HepG2 (cell line): ENCODE results near the gene NKX1-2. TPM values are rescaled to one million over a fixed set of nuclear protein-coding genes. Genes with fewer than 3 reads are reported as not detected.

Experiments used
- AGO1 ChIP-seq: fragments of 200-400 bp; formaldehyde crosslinking; IDR thresholded peaks from 2 replicates; pipeline ENCODE4 v1.6.1; 2017; ENCODE audit warnings: mild to moderate bottlenecking, low read depth, low read length, moderate library complexity; ENCODE audit not compliant: poor library complexity, severe bottlenecking
- DDIT3 ChIP-seq: sonication (generic); formaldehyde crosslinking; IDR thresholded peaks from 2 replicates; pipeline ENCODE4 v1.4.0; 2020; ENCODE audit warnings: mild to moderate bottlenecking, missing genetic modification reagents
- IKZF1 ChIP-seq: fragments of 450-650 bp; IDR thresholded peaks from 2 replicates; pipeline ENCODE4 v1.7.1; 2016
- ISX ChIP-seq: sonication (generic); formaldehyde crosslinking; conservative IDR thresholded peaks from 2 replicates; pipeline ENCODE4 v1.5.0; 2020; ENCODE audit warnings: missing genetic modification reagents
- KDM3A ChIP-seq: IDR thresholded peaks from 2 replicates; pipeline ENCODE4 v1.6.1; 2018; ENCODE audit warnings: low read depth, missing compliant biosample characterization
- NR2F2 ChIP-seq: IDR thresholded peaks from 2 replicates; pipeline ENCODE4 v1.6.1; 2012; ENCODE audit warnings: low read depth, inconsistent platforms, borderline replicate concordance
- PAF1 ChIP-seq: IDR thresholded peaks from 2 replicates; pipeline ENCODE4 v1.6.1; 2016; ENCODE audit warnings: missing genetic modification reagents, missing compliant biosample characterization
- POGZ ChIP-seq: sonication (generic); formaldehyde crosslinking; IDR thresholded peaks from 2 replicates; pipeline ENCODE4 v1.4.0; 2020; ENCODE audit warnings: mild to moderate bottlenecking, missing genetic modification reagents
- PTBP1 ChIP-seq: fragments of 200-400 bp; formaldehyde crosslinking; IDR thresholded peaks from 2 replicates; pipeline ENCODE4 v1.6.1; 2018; ENCODE audit warnings: low read length, low read depth; ENCODE audit not compliant: poor library complexity, severe bottlenecking
- SAFB2 ChIP-seq: sonication (generic); formaldehyde crosslinking; IDR thresholded peaks from 2 replicates; pipeline ENCODE4 v1.5.1; 2020; ENCODE audit warnings: missing genetic modification reagents, low read depth, mild to moderate bottlenecking, borderline replicate concordance
- SALL1 ChIP-seq: sonication (generic); formaldehyde crosslinking; IDR thresholded peaks from 2 replicates; pipeline ENCODE4 v1.8.0; 2022; ENCODE audit warnings: mild to moderate bottlenecking, missing genetic modification reagents
- SIX4 ChIP-seq: sonication (generic); formaldehyde crosslinking; IDR thresholded peaks from 2 replicates; pipeline ENCODE4 v1.4.0; 2020; ENCODE audit warnings: missing genetic modification reagents
- SPEN ChIP-seq: sonication (generic); formaldehyde crosslinking; IDR thresholded peaks from 2 replicates; pipeline ENCODE4 v1.5.1; 2020; ENCODE audit warnings: low read depth, mild to moderate bottlenecking, missing genetic modification reagents
- SRSF9 ChIP-seq: fragments of 200-400 bp; formaldehyde crosslinking; IDR thresholded peaks from 2 replicates; pipeline ENCODE4 v1.6.1; 2018; ENCODE audit warnings: borderline replicate concordance, mild to moderate bottlenecking, low read depth, low read length; ENCODE audit not compliant: insufficient read depth, poor library complexity, severe bottlenecking
- TBX2 ChIP-seq: sonication (generic); formaldehyde crosslinking; IDR thresholded peaks from 2 replicates; pipeline ENCODE4 v1.5.0; 2020; ENCODE audit warnings: missing genetic modification reagents, mild to moderate bottlenecking, borderline replicate concordance
- ZBTB44 ChIP-seq: sonication (generic); formaldehyde crosslinking; IDR thresholded peaks from 2 replicates; pipeline ENCODE4 v1.4.0; 2020; ENCODE audit warnings: missing genetic modification reagents
- ZBTB49 ChIP-seq: sonication (generic); formaldehyde crosslinking; IDR thresholded peaks from 2 replicates; pipeline ENCODE4 v1.4.0; 2020; ENCODE audit warnings: missing genetic modification reagents, borderline replicate concordance
- ZFP36L1 ChIP-seq: sonication (generic); formaldehyde crosslinking; IDR thresholded peaks from 2 replicates; pipeline ENCODE4 v1.8.0; 2022; ENCODE audit warnings: mild to moderate bottlenecking, missing genetic modification reagents, moderate library complexity
- ZFP82 ChIP-seq: sonication (generic); formaldehyde crosslinking; IDR thresholded peaks from 2 replicates; pipeline ENCODE4 v1.5.1; 2020; ENCODE audit warnings: mild to moderate bottlenecking, missing genetic modification reagents, borderline replicate concordance
- ZFYVE20 ChIP-seq: sonication (generic); formaldehyde crosslinking; IDR thresholded peaks from 2 replicates; pipeline ENCODE4 v1.8.0; 2023; ENCODE audit warnings: low read depth, mild to moderate bottlenecking, moderate library complexity, missing genetic modification reagents, borderline replicate concordance
- ZNF256 ChIP-seq: sonication (generic); formaldehyde crosslinking; conservative IDR thresholded peaks from 2 replicates; pipeline ENCODE4 v1.4.0; 2020; ENCODE audit warnings: missing genetic modification reagents
- ZNF317 ChIP-seq: sonication (generic); formaldehyde crosslinking; IDR thresholded peaks from 2 replicates; pipeline ENCODE4 v1.5.0; 2020; ENCODE audit warnings: mild to moderate bottlenecking, missing genetic modification reagents
- ZNF383 ChIP-seq: sonication (generic); formaldehyde crosslinking; IDR thresholded peaks from 2 replicates; pipeline ENCODE4 v1.4.0; 2020; ENCODE audit warnings: missing genetic modification reagents, mild to moderate bottlenecking, borderline replicate concordance
- ZNF616 ChIP-seq: sonication (generic); formaldehyde crosslinking; IDR thresholded peaks from 2 replicates; pipeline ENCODE4 v1.5.0; 2020; ENCODE audit warnings: low read depth, mild to moderate bottlenecking, missing genetic modification reagents
- ZNF746 ChIP-seq: sonication (generic); formaldehyde crosslinking; IDR thresholded peaks from 2 replicates; pipeline ENCODE4 v1.8.0; 2022; ENCODE audit warnings: mild to moderate bottlenecking, missing genetic modification reagents
- polyA plus RNA-seq, 8 experiments: library from polyadenylated mRNA; depleted of rRNA in 3 of 8; stranded (reverse) in 7 of 8; unstranded in 1 of 8; fragments of >200 nt; fragmentation: Illumina TruSeq in 4 of 8; extraction: Trizol in 4 of 8; gene quantifications; 2 replicates each; pipeline versions ENCODE4 v1.2.1 to v1.2.3, GENCODE V29; 2011 to 2016; ENCODE audit warnings: low read depth in 4 of 8, missing spikeins in 1 of 8, mixed read lengths in 1 of 8; ENCODE audit not compliant: insufficient read depth in 1 of 8
- total RNA-seq, 5 experiments: library from RNA; depleted of rRNA; stranded (reverse); fragments of >200 nt; fragmentation: Illumina TruSeq; extraction: Trizol; gene quantifications; 2 replicates each; pipeline ENCODE4 v1.2.3, GENCODE V29; 2016; ENCODE audit warnings: low read depth in 1 of 5
- TF ChIP-seq, protein P1 (sequence below): IDR thresholded peaks from 2 replicates; pipeline ENCODE4 v1.6.1; 2016; ENCODE audit warnings: missing genetic modification reagents, missing compliant biosample characterization

The NKX1-2 gene
- total and polyA plus RNA-seq, 2 of the 13 experiments (the other 11 are each of a cell fraction or from before 2014, with no cell fraction given) = not detected

GRCh38 chr10:124470544-124471434, 21.0 kb upstream of the NKX1-2 start (continued):
- TF ChIP-seq SAFB2 (CRISPR knock-in tag) = peak; percentile 37; the same call in 1 of the 2 replicates
- peak; percentile 77; the same call in 1 of the 2 replicates for TF ChIP-seq KDM3A
- TF ChIP-seq, protein P1, sequence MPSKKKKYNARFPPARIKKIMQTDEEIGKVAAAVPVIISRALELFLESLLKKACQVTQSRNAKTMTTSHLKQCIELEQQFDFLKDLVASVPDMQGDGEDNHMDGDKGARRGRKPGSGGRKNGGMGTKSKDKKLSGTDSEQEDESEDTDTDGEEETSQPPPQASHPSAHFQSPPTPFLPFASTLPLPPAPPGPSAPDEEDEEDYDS (CRISPR knock-in tag) = no peak
- TF ChIP-seq ZFYVE20 (CRISPR knock-in tag) = no peak
- TF ChIP-seq ZNF383 = no peak
- no peak for TF ChIP-seq PAF1 (CRISPR knock-in tag)
- TF ChIP-seq IKZF1 = no peak
- peak; percentile 84 for TF ChIP-seq NR2F2
- peak; percentile 71; the same call in 1 of the 2 replicates for TF ChIP-seq ZFP36L1 (CRISPR knock-in tag)
- no peak for TF ChIP-seq ZBTB49 (CRISPR knock-in tag)
- no peak; the same call in 1 of the 2 replicates for TF ChIP-seq SPEN (CRISPR knock-in tag)
- TF ChIP-seq ZFP82 = no peak
- TF ChIP-seq ZNF616 = no peak
- peak; percentile 81; the same call in 1 of the 2 replicates for TF ChIP-seq ZNF317 (CRISPR knock-in tag)
- TF ChIP-seq SRSF9 = no peak
- TF ChIP-seq ZBTB44 = no peak
- TF ChIP-seq AGO1 = no peak
- TF ChIP-seq SIX4 = peak; percentile 60; the same call in 1 of the 2 replicates
- no peak for TF ChIP-seq DDIT3
- TF ChIP-seq TBX2 (CRISPR knock-in tag) = peak; percentile 99
- peak; percentile 91 for TF ChIP-seq POGZ (CRISPR knock-in tag)
- TF ChIP-seq ZNF746 (CRISPR knock-in tag) = peak; percentile 96
- no peak for TF ChIP-seq ISX (CRISPR knock-in tag)
- TF ChIP-seq PTBP1 = no peak
- TF ChIP-seq SALL1 (CRISPR knock-in tag) = peak; percentile 99
- no peak for TF ChIP-seq ZNF256
